HG03571 (cell line): ENCODE results near the gene TNNI2.

Experiments
- ATAC-seq: cut with Tn5 transposase; IDR thresholded peaks from one replicate; pipeline ENCODE4 v1.9.1; 2021; ENCODE audit not compliant: unreplicated experiment

Gene TNNI2

DNA sequence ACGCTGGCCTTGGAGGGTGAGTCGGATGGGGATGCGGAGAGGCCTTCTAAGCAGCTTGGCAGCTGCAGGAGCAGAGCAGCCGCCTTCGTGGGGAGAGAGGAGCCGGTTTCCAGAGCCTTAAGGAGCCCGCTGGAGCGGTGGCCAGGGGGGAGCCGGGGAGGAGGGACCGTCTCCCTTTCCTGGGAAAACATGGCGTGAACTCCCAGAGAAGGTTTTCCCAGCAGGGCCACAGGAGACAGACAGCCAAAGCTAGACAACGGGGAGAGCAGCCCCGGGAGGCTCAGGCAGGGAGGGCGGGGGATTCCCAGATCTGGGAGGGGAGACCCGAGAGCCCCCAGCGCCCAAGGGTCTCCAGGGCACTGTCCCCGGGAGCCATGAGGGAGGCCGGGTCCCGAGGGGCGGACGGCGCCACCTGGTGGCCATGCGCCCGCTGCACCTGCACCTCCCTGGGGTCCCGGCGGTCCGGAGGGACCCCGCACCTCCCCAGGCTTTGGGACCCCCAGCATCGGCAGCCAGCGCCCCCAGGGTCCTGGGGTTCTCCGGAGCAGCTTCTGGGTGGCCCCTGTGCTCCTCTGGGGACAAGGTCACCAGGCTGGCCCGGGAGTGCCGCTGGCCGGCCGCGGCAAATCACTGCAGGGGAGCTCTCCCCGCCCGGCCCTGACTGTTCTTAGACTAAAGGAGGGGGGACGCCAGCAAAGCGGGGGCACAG, 6.4 kb upstream of the TNNI2 start:
- no peak for ATAC-seq

DNA sequence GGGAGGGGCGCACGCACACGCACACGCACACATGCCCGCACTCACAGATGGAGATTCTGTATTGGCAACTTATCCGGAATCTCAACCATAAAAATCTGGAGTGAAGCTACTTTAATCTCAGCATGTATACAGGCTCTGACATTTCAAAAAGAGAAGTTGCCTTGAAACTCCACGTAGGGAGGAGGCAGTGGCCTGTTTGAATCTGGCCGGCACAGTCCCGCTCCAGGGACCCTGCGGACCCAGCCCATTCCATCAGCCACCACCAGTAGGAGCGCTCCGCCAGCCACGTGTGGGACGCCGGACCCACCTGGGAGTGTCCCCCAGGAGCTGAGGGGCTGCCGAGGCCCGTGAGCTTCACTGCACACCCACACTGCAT, 5.9 kb upstream of the TNNI2 start:
- ATAC-seq, result no peak

DNA sequence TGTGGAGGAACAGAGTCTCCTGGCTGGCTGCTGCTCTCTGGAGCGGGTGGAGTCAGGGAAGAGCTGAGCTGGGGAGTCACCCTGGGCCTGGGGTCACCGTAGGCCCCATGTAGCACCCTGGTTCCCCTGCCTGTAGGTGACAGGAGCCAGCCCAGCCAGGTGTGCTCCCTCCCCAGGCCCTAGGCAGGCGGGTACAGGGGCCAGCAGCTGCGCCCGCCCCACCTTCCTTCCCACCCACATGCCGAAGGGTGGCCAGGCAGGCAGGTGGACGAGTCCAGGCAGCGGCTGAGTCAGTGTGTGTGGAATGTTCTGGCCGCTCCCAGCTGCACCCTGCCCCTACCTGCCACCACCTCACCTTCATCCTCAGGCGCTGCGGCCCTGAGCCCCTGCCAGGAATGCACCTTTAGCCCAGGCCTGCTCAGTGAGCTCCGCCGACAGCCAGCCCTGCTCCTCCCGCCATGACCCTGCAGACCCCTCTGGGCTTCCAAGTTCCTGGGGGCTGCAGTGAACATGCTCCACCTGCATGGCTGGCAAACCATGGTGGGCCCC, 4.6 kb upstream of the TNNI2 start:
- ATAC-seq, result no peak

DNA sequence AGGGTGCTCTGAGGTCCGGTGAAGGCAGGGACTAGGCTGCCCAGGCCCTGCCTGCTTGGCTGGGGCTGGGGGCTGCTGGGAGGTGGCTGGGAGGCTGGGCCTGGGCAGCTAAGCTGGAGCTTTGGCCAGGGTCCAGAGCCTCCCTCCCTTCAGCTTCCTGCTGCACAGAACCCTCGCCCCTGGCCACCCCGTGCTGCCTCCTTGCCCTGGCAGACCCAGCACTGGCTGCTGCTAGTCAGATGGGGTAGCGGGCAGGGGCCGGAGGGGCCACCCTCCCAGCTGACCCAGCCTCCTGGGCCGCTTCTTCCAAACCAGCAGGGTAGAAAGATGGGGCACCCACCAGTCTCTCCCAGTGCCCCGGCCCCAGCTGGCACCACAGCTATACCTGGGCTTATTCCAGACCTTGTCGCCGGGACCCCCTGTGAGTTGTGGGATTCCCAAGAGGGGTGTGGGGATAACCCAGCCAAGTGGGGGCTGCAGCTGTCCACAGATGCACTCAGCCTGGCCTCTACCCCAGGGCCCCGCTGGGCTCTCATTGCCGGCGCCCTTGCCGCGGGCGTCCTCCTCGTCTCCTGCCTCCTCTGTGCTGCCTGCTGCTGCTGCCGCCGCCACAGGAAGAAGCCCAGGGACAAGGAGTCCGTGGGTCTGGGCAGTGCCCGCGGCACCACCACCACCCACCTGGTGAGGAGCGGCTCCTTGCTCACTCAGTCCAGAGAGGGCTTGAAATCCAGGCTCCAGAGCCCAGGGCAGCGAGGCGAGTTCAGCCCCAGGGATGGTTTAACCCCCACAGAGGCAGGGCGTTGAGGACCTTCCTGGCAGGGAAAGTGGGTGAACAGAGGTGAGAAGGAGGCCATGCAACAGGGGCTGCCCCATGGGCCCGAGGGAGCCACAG, 3.8 kb upstream of the TNNI2 start, which contains the start of gene SYT8:
Gene SYT8 (plus strand): TSS at position 212 of the 892 bp plus-strand sequence. CDS start 116 bp downstream, at position 328.
- ATAC-seq, result no peak

DNA sequence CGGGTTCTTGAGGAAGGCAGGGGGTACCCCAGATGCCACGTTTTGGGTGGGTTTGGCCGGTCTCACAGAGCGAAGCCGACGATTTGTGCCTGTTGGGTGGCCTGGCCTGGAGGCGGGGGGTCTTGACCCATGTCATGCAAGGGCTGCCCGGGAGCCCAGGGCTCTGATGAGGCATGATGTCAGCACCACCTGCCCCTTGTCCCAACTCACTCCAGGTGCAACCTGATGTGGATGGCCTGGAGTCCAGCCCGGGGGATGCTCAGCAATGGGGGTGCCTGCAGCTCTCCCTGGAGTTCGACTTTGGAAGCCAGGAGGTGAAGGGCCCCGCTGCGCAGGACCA, 3.1 kb upstream of the TNNI2 start:
- no peak for ATAC-seq

DNA sequence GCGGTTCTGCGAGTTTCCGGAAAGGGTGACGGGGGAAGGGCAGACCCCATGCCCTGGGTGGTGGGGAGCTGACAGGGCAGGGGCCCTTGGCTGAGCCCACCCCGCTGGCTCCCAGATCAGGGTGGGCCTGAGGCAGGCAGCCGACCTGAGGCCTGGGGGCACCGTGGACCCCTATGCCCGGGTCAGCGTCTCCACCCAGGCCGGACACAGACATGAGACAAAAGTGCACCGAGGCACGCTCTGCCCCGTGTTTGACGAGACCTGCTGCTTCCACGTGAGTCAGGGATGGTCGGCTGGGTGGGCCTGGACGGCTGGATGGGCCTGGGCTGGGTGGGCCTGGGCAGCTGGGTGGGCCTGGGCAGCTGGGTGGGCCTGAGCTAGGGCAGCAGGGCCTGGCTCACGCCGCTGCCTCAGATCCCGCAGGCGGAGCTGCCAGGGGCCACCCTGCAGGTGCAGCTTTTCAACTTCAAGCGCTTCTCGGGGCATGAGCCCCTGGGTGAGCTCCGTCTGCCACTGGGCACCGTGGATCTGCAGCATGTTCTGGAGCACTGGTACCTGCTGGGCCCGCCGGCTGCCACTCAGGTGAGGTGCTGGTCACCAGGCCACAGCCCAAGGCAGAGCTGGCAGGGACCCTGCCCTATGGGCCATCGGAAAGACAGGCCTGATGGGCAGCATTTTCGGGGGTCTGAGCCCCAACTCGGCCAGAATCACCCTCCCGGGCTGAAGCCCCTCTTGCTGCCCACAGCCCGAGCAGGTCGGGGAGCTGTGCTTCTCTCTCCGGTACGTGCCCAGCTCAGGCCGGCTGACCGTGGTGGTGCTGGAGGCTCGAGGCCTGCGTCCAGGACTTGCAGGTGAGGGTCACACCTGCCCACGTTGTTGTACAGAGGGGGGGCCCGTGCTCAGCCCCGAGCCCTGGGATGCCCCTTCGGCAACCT, 2.5 kb upstream of the TNNI2 start:
- no peak for ATAC-seq

DNA sequence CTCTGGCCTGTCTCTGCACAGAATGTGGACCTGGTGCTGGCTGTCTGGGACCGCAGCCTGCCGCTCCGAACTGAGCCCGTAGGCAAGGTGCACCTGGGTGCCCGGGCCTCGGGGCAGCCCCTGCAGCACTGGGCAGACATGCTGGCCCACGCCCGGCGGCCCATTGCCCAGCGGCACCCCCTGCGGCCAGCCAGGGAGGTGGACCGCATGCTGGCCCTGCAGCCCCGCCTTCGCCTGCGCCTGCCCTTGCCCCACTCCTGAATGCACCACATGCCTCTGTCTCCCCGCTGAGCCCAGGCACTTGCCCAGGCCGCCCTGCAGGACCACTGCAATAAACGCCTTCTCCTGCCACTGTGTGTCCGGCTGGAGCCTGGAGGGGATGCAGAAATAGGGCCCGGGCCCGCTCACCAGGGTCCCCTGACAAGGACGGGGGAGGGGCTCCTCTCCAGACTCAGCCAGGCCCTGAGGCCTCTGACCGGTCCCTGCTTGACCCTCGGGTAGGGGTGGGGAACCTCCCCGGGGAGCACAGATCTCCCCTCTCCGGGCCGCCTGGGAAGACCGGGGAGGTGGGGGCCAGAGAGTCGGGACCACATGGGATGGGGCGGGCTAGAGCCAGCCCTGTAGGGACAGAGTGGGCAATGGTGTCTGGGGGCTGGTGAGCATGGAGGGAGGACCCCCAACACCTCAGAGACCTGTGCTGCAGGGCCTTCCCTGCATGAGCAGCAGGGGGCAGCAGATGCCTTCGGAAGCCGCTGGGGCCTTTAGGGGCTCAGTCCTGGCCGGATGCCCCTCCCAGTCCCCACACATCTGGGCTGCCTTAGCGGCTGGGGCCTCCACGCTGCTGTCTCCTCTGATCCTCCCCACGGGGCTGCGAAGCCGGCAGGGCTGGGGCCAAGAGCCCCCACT, 1.4 kb upstream of the TNNI2 start:
- no peak for ATAC-seq

DNA sequence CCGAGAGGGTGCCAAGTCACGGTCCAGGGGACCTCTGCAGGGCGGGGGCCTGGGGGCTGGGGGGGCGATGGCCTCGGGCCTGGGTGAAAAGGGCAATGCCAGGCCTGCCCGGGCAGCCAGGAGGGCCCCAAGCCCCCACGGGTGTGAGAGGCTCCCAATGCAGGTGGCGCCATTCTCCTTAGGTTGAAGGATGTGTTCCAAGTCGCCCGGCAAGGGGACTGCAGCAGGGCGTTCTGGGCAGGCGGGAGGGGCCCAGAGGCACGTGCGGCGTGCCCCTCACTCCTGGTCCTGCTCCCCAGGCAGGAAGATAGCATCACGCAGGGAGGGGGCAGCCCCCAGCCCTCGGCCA, 730 bp upstream of the TNNI2 start:
- no peak for ATAC-seq

DNA sequence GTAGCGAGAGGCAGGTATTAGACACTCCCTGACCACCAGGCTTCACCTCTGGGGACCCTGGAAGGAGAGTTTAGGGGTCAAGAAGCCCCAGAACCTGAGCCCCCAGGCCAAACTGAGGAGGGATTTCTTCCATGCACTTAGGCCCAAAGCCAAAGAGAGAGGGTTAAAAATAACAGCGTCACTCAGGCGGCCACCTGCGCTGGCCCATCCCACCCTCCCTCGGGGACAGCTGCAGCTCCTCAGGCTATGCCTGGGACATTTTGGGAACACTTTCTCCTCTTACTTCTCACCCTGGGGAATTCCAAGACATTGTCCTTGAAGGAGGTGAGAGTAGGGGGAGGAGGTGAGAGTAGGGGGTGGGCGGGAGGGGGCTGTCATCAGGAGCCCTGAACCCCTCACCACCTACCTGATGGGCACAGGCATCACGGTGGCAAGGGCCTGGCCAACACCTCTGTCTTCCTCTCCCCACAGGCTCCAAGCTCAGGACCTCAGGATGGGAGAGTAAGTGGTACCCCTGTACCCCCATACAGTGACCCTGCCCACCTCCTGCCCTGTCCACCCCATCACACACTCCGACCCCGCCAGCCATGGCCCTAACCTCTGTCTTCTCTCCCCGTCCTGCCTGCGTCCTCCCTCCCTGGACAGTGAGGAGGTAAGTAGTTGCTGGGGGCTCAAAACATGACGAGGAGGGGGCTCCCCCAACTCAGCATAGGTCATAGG, 583 bp downstream of the TNNI2 start:
- no peak for ATAC-seq

DNA sequence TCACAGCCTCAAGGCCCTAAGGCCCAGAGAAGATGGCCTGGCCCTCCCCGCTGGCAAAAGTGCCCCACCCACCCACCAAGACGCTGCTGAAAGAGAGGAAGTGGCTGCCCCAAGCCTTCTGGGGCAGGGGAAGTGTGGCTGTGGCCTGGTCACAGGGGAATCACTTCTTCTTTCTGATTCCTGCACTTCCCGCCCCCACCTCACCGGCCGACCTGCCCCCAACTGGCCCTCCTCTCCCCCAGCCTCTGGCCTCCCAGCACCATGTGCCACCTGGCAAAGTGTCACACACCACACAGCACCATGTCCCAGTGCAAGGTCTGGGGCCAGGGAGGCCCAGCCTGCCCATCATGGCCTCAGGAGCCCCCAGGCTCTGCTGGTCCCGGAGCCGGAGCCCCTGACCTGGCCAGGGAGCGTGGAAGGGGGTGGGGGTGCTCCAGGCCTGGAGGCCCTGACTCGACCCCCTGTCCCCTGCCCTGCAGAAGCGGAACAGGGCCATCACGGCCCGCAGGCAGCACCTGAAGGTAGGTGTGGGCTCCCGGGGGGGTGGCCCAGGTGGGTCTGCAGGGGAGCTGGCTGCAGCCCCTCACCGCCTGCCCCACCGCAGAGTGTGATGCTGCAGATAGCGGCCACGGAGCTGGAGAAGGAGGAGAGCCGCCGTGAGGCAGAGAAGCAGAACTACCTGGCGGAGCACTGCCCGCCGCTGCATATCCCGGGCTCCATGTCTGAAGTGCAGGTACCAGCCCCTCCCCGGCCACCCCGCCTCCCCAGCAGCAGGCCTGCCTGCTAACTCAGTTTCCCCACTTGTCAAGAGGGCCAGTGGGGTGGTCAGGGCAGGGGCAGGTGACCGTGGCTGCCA, 1.4 kb downstream of the TNNI2 start:
- no peak for ATAC-seq

DNA sequence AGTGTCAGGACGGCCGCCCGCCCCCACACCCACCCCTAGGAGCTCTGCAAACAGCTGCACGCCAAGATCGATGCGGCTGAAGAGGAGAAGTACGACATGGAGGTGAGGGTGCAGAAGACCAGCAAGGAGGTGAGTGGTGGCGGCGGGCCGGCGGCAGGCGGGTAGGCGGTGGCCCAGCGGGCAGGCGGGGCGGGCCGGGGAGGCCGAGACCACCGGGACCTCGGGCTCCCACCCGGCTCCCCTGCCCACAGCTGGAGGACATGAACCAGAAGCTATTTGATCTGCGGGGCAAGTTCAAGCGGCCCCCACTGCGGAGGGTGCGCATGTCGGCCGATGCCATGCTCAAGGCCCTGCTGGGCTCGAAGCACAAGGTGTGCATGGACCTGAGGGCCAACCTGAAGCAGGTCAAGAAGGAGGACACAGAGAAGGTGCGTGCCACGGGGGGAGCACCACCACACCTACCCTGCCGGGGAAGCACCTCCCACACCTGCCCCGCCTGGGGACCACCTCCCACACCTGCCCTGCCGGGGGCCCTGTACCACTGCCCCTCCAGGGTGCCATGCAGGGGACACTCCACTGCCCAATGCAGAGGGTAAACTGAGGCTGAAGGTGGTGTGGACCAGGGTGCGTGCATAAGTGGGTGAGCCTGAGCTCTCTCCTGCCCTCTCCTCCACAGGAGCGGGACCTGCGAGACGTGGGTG, 2.1 kb downstream of the TNNI2 start:
- no peak for ATAC-seq

DNA sequence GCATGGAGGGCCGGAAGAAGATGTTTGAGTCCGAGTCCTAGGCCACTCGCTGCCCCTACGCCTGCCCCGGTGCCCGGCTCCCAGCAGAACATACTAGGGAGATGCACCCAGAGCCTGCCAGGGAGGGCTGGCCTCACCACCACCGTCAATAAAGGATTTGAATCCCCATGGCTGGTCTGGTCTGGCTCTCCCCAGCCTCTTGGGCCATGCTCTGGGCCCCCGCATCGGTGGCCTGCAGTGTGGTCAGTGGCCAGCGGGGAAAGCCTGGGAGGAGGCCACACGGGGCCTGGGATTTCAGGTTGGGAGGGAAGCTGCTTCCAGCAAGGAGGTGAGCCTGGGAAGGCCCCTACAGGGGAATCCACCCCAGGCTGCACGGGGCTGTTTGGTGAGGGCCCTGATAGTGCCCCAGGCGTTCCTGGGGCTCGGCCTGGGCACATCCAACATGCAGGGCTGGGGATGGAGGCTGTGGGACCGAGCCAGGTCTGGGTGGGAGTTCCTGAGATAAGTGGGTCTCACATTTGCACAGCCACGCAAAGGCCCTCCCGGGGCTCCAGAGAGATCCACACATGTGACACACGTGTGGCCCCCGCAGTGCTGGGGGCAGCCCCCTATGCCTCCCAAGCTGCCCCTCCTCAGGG, 2.8 kb downstream of the TNNI2 start:
- no peak for ATAC-seq

DNA sequence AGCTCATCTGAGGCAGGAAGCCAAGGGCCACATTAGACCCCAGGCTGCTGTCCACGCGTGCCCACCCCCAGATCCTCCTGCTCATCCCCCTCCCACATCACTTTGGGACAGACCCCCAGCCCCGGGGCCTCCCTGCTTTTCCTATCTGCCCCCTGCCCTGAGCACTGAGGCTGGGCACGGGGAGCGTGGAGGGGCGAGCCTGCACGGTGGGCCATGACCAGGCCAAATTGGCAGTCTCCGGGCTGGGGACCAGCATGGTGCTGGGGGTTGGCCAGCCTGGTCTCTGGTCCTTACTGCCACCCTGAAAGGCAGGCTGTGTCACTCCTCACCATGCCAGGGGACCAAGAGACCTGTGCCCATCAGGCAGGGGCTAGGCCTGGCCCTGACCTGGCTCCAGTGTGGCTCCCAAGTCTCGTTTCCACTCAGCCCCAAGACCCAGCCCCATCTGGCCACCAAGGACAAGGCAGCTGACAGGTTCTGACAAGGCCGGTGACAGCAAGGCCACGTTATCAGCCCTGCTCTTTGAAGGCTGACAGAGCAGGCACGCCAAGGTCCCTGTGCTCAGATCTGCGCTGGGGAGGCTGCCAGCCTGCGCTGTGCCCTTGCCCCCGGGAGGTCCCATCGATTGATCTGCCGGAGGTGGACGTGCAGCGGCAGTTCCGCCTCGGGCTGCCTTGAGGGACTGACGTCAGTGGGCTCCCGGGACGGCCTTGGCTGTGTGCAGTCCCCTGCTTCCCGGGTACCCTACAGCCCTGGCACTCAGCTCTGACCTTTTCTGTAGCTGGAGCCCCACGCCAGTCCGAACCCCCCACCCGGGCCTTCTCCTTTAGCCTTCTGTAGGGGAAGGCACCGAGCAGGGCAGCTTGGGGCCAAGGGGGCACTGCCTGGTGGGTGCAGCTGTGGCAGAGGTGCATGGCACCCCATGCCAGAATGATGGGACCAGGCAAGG, 3.6 kb downstream of the TNNI2 start:
- no peak for ATAC-seq

DNA sequence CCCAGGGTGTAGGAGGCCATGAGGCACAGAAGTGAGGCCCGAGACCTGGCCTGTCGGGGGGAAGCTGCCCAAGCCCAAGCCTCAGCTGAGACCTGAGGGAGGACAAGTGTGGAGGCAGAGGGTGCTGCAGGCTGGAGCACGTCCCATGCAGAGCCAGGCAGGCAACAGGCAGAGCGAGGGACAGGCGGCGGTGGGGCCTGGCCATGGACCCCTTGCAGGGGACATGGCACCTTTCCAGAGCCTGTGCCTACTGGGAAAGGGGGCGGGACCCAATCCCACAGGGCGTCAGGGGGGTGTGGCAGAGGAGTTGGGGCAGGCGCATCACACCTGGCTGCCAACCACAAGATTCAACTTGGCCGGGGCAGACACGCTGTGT, 4.3 kb downstream of the TNNI2 start:
- no peak for ATAC-seq

DNA sequence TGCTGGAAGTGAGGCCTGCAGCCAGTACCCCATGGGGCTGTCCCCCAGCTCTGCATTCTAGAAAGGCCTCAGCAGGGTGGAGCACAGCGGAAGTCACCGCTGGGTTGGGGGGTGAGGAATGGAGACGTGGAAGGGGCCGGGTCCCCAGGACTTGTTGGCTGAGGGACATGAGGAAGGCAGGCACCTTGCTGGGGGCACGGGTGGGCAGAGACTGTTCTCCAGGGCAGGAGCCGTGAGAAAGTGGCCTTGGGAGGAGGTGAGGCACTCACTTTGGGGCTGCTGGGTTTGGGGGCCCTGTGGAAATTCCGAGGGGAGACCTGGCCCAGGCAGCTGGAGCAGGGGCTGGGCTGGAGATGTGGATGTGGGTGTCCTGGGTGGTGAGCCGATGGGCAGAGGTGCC, 5.0 kb downstream of the TNNI2 start:
- no peak for ATAC-seq
